Heart right ventricle (tissue), 16 donors: ENCODE data around the gene FAF2. TPM values are rescaled to one million over a fixed set of nuclear protein-coding genes. Genes with fewer than 3 reads are reported as not detected.

Source experiments
- ATAC-seq, 8 donors: fragments of 200-7000 bp; cut with Tn5 transposase; one replicate each; pipeline ENCODE4 v1.9.1; 2020; ENCODE audit warnings: mild to moderate bottlenecking in 8 of 8, moderate library complexity in 8 of 8, moderate number of reproducible peaks in 1 of 8
- DNase-seq, 2 donors: peaks; one replicate each; pipeline ENCODE4 v3.0.0-alpha.2; 2020
- H3K27ac ChIP-seq, 10 donors: fragments of 200-600 bp; sonication (generic) in 2 of 10; one replicate each; pipeline versions ENCODE4 v1.5.0 to v1.8.0; 2020 to 2022; ENCODE audit warnings: mild to moderate bottlenecking in 3 of 10
- H3K27me3 ChIP-seq, 7 donors: fragments of 200-600 bp; one replicate each; pipeline ENCODE4 v1.8.0; 2021 to 2022; ENCODE audit warnings: mild to moderate bottlenecking in 2 of 7
- H3K36me3 ChIP-seq, 9 donors: fragments of 200-600 bp; sonication (generic) in 1 of 9; one replicate each; pipeline versions ENCODE4 v1.5.0 to v1.8.0; 2020 to 2022; ENCODE audit warnings: mild to moderate bottlenecking in 2 of 9
- H3K4me1 ChIP-seq, 9 donors: fragments of 200-600 bp; sonication (generic) in 1 of 9; one replicate each; pipeline versions ENCODE4 v1.5.0 to v1.8.0; 2020 to 2022; ENCODE audit warnings: mild to moderate bottlenecking in 4 of 9
- H3K4me3 ChIP-seq, 10 donors: fragments of 200-600 bp; sonication (generic) in 2 of 10; one replicate each; pipeline versions ENCODE4 v1.5.0 to v1.8.0; 2020 to 2022; ENCODE audit warnings: mild to moderate bottlenecking in 7 of 10, moderate library complexity in 2 of 10
- H3K9me3 ChIP-seq, 11 donors: fragments of 200-600 bp in 10 of 11; sonication (generic) in 2 of 11; one replicate each; pipeline versions ENCODE4 v1.5.0 to v1.8.0; 2013 to 2022; ENCODE audit warnings: mild to moderate bottlenecking in 2 of 11, control low read depth in 1 of 11, moderate library complexity in 1 of 11
- CTCF ChIP-seq, 9 donors: fragments of 200-600 bp; sonication (generic) in 2 of 9; IDR thresholded peaks; one replicate each; pipeline versions ENCODE4 v1.5.0 to v1.8.0; 2021 to 2022; ENCODE audit warnings: antibody characterized with exemption in 9 of 9, mild to moderate bottlenecking in 5 of 9, moderate library complexity in 1 of 9
- WGBS, 2 donors: extraction: QIAGEN DNeasy Blood & Tissue Kit; methylation state at CpG; one replicate each; pipeline ENCODE4 v1.1.7; 2013; ENCODE audit warnings: inconsistent platforms in 1 of 2; 5-methylcytosine and 5-hydroxymethylcytosine counted together
- intact Hi-C, 10 donors: fragments of 100-400 bp; cut with DNase I; formaldehyde crosslinking; loops; one replicate each; pipeline versions ENCODE4 v1.11.1 to v1.14.2; 2022
- polyA plus RNA-seq, 2 donors: library from polyadenylated mRNA; stranded (reverse); fragments of 200-250 nt; gene quantifications; one replicate each; pipeline ENCODE4 v1.2.3, GENCODE V29; 2013
- total RNA-seq, 10 donors: library from RNA; stranded (reverse); fragmentation: NEBNext Ultra II Directional in 3 of 10; extraction: Animal tissue kit (Norgen Biotek cat#: 25700) in 3 of 10; gene quantifications; one replicate each; pipeline versions ENCODE4 v1.2.1 to v1.2.4, GENCODE V29; 2021 to 2023
- donor health status: Arrhythmogenic right ventricular cardiomyopathy.
- donor health status: ischemic (EF 13 %, LVEDD 7.1; RV severe dilation, severe dysfunction).
- donor health status: healthy with polysubstance abuse.
- donor health status: DM: no; HTN: yes; CAD: no.
- donor health status: DM: no; HTN: no; CAD: no.
- donor health status: ischemic (EF 25% LVEDD 6.9; RV normal size, moderate dysfunction).
- donor health status: ischemic (EF 25% LVEDD 5.7; RV mildly dilated, moderate dysfunction).
- donor health status: healthy.
- donor health status: DM: yes; HTN: yes; CAD: no.
- donor health status: Ischemic cardiomyopathy.
- donor health status: ischemic (EF 35%, LVEDD 5.7; RV mildly dilated, moderate dysfunction).
- donor health status: nonischemic (EF 11% LVEDD 7.7; RV severe dilation, severe dysfunction).
- donor health status: DM: yes; HTN: yes; CAD: no.
- donor health status: PGD.
- donor health status: ischemic (EF 29% LVEDD 5.4; RV normal size, mild dysfunction).
- donor health status: nonischemic (EF 23%, LVEDD 6.1; RV moderate dilation, normal function).

FAF2 gene
- total and polyA plus RNA-seq, 12 donors = 10.1 to 19.9 (median 14.6) TPM

- Histone ChIP-seq H3K36me3 (peaks cover 0 to 9% (median 2%) of the 10 kb centered on the region in 9 donors), H3K27ac (peak overlapping the region; percentile 90 to 100 (median 97)), H3K27me3 (no peaks in the 10 kb centered on the region), H3K4me3 (peak overlapping the region; percentile 51 to 96 (median 84)), H3K9me3 (no peaks in the 10 kb centered on the region), H3K4me1 (peaks cover 21 to 80% (median 66%) of the 10 kb centered on the region in 9 donors)
- WGBS, 2 donors = 0% methylated on average over 38 to 43 of the region's 43 CpGs
- intact Hi-C loops = loop anchor here in 6 of 10 donors (2.0 to 10.0 kb wide), 4 partner anchors 88 to 152 kb away; partner anchors contain the start of genes CLTB (in 5 of the 6), FAF2 (in 3 of the 6), HIGD2A (in 1 of the 6) and NOP16 (in 1 of the 6)
- no peak for TF ChIP-seq CTCF (IDR thresholded peaks at IDR 0.05)
- DNase-seq = peak; percentile 79 to 87
- ATAC-seq = peak; percentile 38 to 68 (median 58)
These were observed 88.1 kb downstream of the FAF2 start for GRCh38 chr5:176536132-176536901.

GRCh38 chr5:176536902-176537553, 88.8 kb downstream of the FAF2 start, which contains the start of gene RNF44:
Gene RNF44 (minus strand): TSS chr5:176537402. CDS start chr5:176532472, 4,930 bp downstream.
- no peaks in the 10 kb centered on the region for H3K27me3 ChIP-seq
- peak within 1 kb of the TSS; percentile 51 to 96 (median 84) for H3K4me3 ChIP-seq
- 0% methylated on average over 54 to 63 of the region's 63 CpGs for WGBS, 2 donors
- DNase-seq (peak; percentile 97 to 98), ATAC-seq (peak; percentile 84 to 93 (median 89))
- peaks cover 0 to 2% (median 0%) of the 10 kb centered on the region in 9 donors for H3K36me3 ChIP-seq
- intact Hi-C loops = loop anchor here in 6 of 10 donors (2.0 to 10.0 kb wide), 4 partner anchors 88 to 152 kb away; partner anchors contain the start of genes CLTB (in 5 of the 6), FAF2 (in 3 of the 6), HIGD2A (in 1 of the 6) and NOP16 (in 1 of the 6)
- no peaks in the 10 kb centered on the region for H3K9me3 ChIP-seq
- peak within 1 kb of the TSS; percentile 90 to 100 (median 97) for H3K27ac ChIP-seq
- H3K4me1 ChIP-seq = peaks cover 21 to 80% (median 67%) of the 10 kb centered on the region in 9 donors
- no peak for TF ChIP-seq CTCF (IDR thresholded peaks at IDR 0.05)

- DNase-seq = peak; percentile 97 to 99
- 0% methylated on average over 43 of the region's 43 CpGs for WGBS, 2 donors
- peaks cover 19 to 81% (median 65%) of the 10 kb centered on the region in 9 donors for H3K4me1 ChIP-seq
- peak; percentile 84 to 94 (median 90) for ATAC-seq
- H3K27me3 ChIP-seq = no peaks in the 10 kb centered on the region
- peak overlapping the region; percentile 90 to 100 (median 97) for H3K27ac ChIP-seq
- TF ChIP-seq CTCF (IDR thresholded peaks at IDR 0.05) = no peak
- no peaks in the 10 kb centered on the region for H3K36me3 ChIP-seq
- peak overlapping the region; percentile 51 to 96 (median 84) for H3K4me3 ChIP-seq
- intact Hi-C loops = loop anchor here in 6 of 10 donors (2.0 to 10.0 kb wide), 4 partner anchors 89 to 153 kb away; partner anchors contain the start of genes CLTB (in 5 of the 6), FAF2 (in 3 of the 6), HIGD2A (in 1 of the 6) and NOP16 (in 1 of the 6)
- no peaks in the 10 kb centered on the region for H3K9me3 ChIP-seq
These were observed 89.5 kb downstream of the FAF2 start for GRCh38 chr5:176537554-176538229.
